GM19438 (cell line): Measurements from ENCODE around the gene RCBTB2.
"Not testable (repeated sequence)": the region's sequence is repeated elsewhere in the genome, so short reads cannot be mapped to it uniquely, and the experiment has no call there.

Experiments used
- ATAC-seq: cut with Tn5 transposase; IDR thresholded peaks from one replicate; pipeline ENCODE4 v1.9.1; 2021; ENCODE audit warnings: low read depth; ENCODE audit not compliant: unreplicated experiment

RCBTB2 gene

GRCh38 chr13:48532506-48533499, at the start of gene RCBTB2:
Gene RCBTB2 (minus strand): TSS chr13:48533080. CDS start chr13:48521939, 11,141 bp downstream.
- peak; percentile 70 for ATAC-seq

- no peak for ATAC-seq
These were observed 49.2 kb upstream of the RCBTB2 start for GRCh38 chr13:48582084-48582483.

GRCh38 chr13:48580896-48581295, 48.0 kb upstream of the RCBTB2 start:
- ATAC-seq = no peak

- ATAC-seq = no peak
These were observed 47.4 kb upstream of the RCBTB2 start for GRCh38 chr13:48580185-48580803.

GRCh38 chr13:48579919-48580180, 47.0 kb upstream of the RCBTB2 start:
- ATAC-seq = not testable (repeated sequence)

GRCh38 chr13:48579165-48579918, 46.5 kb upstream of the RCBTB2 start:
- peak; percentile 74 for ATAC-seq

- ATAC-seq = peak; percentile 54
These were observed 45.8 kb upstream of the RCBTB2 start for GRCh38 chr13:48578516-48579164.

GRCh38 chr13:48576448-48577010, 43.6 kb upstream of the RCBTB2 start:
- ATAC-seq = no peak

- no peak for ATAC-seq
These were observed 42.2 kb upstream of the RCBTB2 start for GRCh38 chr13:48575031-48575430.

GRCh38 chr13:48574041-48574796, 41.3 kb upstream of the RCBTB2 start:
- ATAC-seq = no peak

- no peak for ATAC-seq
These were observed 40.5 kb upstream of the RCBTB2 start for GRCh38 chr13:48573213-48574007.

- ATAC-seq = no peak
These were observed 38.4 kb upstream of the RCBTB2 start for GRCh38 chr13:48571126-48571913.

- no peak for ATAC-seq
These were observed 37.4 kb upstream of the RCBTB2 start for GRCh38 chr13:48570216-48570828.

GRCh38 chr13:48569104-48569666, 36.3 kb upstream of the RCBTB2 start:
- ATAC-seq = no peak

GRCh38 chr13:48568370-48569103, 35.7 kb upstream of the RCBTB2 start:
- no peak for ATAC-seq

GRCh38 chr13:48567515-48568369, 34.9 kb upstream of the RCBTB2 start:
- no peak for ATAC-seq
